Endothelial cell (in vitro differentiated cells): Measurements from ENCODE around the gene SAP30L. TPM values are rescaled to one million over a fixed set of nuclear protein-coding genes. Genes with fewer than 3 reads are reported as not detected.

Experiments
- DNase-seq: peaks from one replicate; pipeline ENCODE4 v3.0.0; 2021; ENCODE audit warnings: low spot score
- H3K27ac Mint-ChIP-seq: one replicate; pipeline ENCODE4 v1.8.0; 2021; ENCODE audit warnings: mixed read lengths, inconsistent platforms; ENCODE audit not compliant: unreplicated experiment
- H3K27me3 Mint-ChIP-seq: one replicate; pipeline ENCODE4 v1.8.0; 2021; ENCODE audit warnings: mild to moderate bottlenecking, moderate library complexity, mixed read lengths, inconsistent platforms; ENCODE audit not compliant: unreplicated experiment
- H3K36me3 Mint-ChIP-seq: one replicate; pipeline ENCODE4 v1.8.0; 2021; ENCODE audit warnings: mild to moderate bottlenecking, low read depth, mixed read lengths, inconsistent platforms; ENCODE audit not compliant: unreplicated experiment
- H3K4me1 Mint-ChIP-seq: one replicate; pipeline ENCODE4 v1.8.0; 2021; ENCODE audit warnings: mild to moderate bottlenecking, mixed read lengths, inconsistent platforms; ENCODE audit not compliant: unreplicated experiment
- H3K4me3 Mint-ChIP-seq: one replicate; pipeline ENCODE4 v1.8.0; 2021; ENCODE audit warnings: mild to moderate bottlenecking, mixed read lengths, inconsistent platforms; ENCODE audit not compliant: unreplicated experiment
- H3K9me3 Mint-ChIP-seq: one replicate; pipeline ENCODE4 v1.8.0; 2021; ENCODE audit warnings: mixed read lengths, inconsistent platforms; ENCODE audit not compliant: unreplicated experiment
- total RNA-seq: library from RNA; stranded (reverse); fragmentation: NEBNext Ultra II Directional; extraction: Animal tissue kit (Norgen Biotek cat#: 25700); gene quantifications from one replicate; pipeline ENCODE4 v1.2.1, GENCODE V29; 2021; ENCODE audit not compliant: unreplicated experiment
- TF ChIP-seq, protein P1 (sequence below): fragments of 200-600 bp; sonication (generic); IDR thresholded peaks from one replicate; pipeline ENCODE4 v1.5.0; 2021; ENCODE audit warnings: antibody characterized with exemption; ENCODE audit not compliant: unreplicated experiment

SAP30L gene
- total RNA-seq, 1 donor from 2014 or later, result 40.8 TPM

- peaks cover 43% of the 10 kb centered on the region for H3K4me1 Mint-ChIP-seq
- H3K27ac Mint-ChIP-seq, result no peak overlapping the region
- no peaks in the 10 kb centered on the region for H3K9me3 Mint-ChIP-seq
- DNase-seq, result no peak
- no peaks in the 10 kb centered on the region for H3K36me3 Mint-ChIP-seq
- no peak overlapping the region for H3K4me3 Mint-ChIP-seq
- TF ChIP-seq, protein P1, sequence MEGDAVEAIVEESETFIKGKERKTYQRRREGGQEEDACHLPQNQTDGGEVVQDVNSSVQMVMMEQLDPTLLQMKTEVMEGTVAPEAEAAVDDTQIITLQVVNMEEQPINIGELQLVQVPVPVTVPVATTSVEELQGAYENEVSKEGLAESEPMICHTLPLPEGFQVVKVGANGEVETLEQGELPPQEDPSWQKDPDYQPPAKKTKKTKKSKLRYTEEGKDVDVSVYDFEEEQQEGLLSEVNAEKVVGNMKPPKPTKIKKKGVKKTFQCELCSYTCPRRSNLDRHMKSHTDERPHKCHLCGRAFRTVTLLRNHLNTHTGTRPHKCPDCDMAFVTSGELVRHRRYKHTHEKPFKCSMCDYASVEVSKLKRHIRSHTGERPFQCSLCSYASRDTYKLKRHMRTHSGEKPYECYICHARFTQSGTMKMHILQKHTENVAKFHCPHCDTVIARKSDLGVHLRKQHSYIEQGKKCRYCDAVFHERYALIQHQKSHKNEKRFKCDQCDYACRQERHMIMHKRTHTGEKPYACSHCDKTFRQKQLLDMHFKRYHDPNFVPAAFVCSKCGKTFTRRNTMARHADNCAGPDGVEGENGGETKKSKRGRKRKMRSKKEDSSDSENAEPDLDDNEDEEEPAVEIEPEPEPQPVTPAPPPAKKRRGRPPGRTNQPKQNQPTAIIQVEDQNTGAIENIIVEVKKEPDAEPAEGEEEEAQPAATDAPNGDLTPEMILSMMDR, result no peak
- peaks cover 40% of the 10 kb centered on the region for H3K27me3 Mint-ChIP-seq
Observed at GRCh38 chr5:154475591-154476353, 30.0 kb downstream of the SAP30L start.

DNA sequence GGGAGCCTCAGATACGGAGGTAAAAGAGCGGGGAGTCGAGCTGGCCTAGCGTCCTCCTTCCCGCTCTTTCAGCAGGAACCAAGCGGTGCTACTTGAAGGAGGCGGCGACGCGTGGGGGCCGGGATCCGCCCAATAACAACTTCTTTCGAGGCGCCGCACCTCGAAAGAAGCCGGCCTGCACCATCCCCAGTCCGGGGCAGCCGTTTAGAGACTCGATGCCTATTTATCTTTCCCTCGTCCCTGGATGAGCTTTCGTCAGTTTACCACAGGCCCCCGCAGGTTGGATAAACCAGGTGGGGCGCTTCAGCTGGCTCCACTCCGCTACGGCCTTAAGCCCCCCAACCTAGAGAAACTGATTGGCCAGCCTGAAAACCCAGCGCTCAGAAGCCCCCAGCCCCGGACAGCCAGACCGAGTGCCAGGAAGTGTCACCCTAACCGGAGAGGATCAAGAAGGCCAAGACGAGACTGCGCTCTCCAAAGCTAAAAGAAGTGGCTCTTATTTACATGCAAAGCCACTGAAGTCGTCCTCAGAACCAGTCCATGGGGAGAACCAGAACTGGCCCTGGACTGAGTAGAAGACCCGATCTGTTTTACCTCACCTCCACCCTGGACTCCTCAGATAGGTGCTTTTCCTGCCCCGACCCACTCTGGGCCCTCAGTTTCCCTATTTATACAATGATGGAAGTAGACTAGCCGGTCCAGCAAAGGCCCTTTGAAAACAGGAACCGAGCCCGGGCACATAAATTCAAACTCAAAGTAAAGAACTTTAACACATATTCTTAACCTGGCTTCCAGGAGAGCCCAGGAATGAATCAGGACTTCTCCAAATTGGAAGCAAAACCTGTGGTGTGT lies 30.8 kb downstream of the SAP30L start:
- TF ChIP-seq, protein P1, result no peak
- no peak for DNase-seq
- no peaks in the 10 kb centered on the region for H3K9me3 Mint-ChIP-seq
- H3K36me3 Mint-ChIP-seq, result no peaks in the 10 kb centered on the region
- H3K27ac Mint-ChIP-seq, result no peak overlapping the region
- peaks cover 42% of the 10 kb centered on the region for H3K27me3 Mint-ChIP-seq
- H3K4me3 Mint-ChIP-seq, result no peak overlapping the region
- H3K4me1 Mint-ChIP-seq, result peaks cover 39% of the 10 kb centered on the region

DNA sequence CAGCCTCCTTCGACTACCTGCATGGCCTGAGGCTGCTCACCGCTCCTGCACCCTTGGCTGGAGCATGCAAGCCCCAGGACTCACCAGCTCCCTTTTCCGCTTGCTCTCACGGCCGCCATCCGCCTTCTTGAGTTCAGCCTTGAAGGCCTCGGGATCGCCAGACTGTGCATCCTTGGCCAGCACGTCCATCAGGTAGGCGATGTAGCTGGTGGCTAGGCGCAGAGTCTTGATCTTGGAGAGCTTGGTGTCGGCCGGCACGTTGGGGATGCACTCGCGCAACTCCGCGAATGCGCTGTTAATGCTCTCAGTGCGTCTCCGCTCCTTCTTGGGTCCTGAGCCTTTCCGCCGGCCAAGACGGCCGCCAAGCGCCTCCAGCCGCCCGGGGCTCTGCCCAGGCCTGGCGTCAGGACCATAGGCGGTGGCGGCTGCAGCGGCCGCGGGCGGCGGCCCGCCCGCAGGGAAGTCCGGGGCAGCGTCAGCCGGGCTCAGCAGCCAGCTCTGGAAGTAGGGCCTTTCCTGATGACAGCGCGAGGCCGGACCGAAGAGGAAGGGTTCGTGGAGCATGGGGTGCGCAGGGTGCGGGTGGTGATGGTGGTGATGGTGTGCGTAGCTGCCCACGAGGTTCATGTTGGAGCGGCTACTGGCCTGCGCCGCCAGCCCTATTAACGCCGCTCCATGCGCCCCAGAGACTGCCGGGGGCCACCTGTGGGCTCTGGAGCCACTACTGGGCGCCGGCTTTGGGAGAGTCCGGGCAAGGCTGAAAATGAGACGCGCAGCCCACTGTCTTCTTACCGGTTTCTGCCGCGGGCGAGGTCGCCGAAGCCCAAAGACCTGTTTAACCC lies 31.8 kb downstream of the SAP30L start:
- peaks cover 39% of the 10 kb centered on the region for H3K4me1 Mint-ChIP-seq
- H3K27ac Mint-ChIP-seq, result no peak overlapping the region
- H3K4me3 Mint-ChIP-seq, result peak overlapping the region; percentile 27
- TF ChIP-seq, protein P1, result no peak
- H3K36me3 Mint-ChIP-seq, result no peaks in the 10 kb centered on the region
- no peak for DNase-seq
- peaks cover 46% of the 10 kb centered on the region for H3K27me3 Mint-ChIP-seq
- no peaks in the 10 kb centered on the region for H3K9me3 Mint-ChIP-seq

- Mint-ChIP-seq H3K36me3 (no peaks in the 10 kb centered on the region), H3K4me1 (peaks cover 41% of the 10 kb centered on the region), H3K4me3 (peak within 1 kb of the TSS; percentile 27), H3K27me3 (peaks cover 46% of the 10 kb centered on the region), H3K27ac (no peak within 1 kb of the TSS), H3K9me3 (no peaks in the 10 kb centered on the region)
- DNase-seq, result peak; percentile 59
- TF ChIP-seq, protein P1, result no peak
Observed at GRCh38 chr5:154478224-154478565, 32.4 kb downstream of the SAP30L start, which contains the start of gene HAND1. HAND1 (minus strand) TSS chr5:154478227; CDS start chr5:154478008, 219 bp downstream.
